Neural progenitor cell (in vitro differentiated cells): Measurements from ENCODE around the gene MAB21L4. TPM values are rescaled to one million over a fixed set of nuclear protein-coding genes. Genes with fewer than 3 reads are reported as not detected.

Experiments used
- DNase-seq: peaks from one replicate; pipeline ENCODE4 v3.0.0-alpha.2; 2016; ENCODE audit warnings: low spot score
- H2AFZ ChIP-seq: fragments of 200-600 bp; sonication (generic); replicated peaks from 2 replicates; pipeline ENCODE4 v1.6.1; 2016; ENCODE audit warnings: antibody characterized with exemption
- H3F3A ChIP-seq: fragments of 200-600 bp; sonication (generic); 2 replicates; pipeline ENCODE4 v1.6.1; 2016; ENCODE audit warnings: antibody characterized with exemption, low read depth
- H3K27ac ChIP-seq: fragments of 200-600 bp; sonication (generic); 2 replicates; pipeline ENCODE4 v1.5.1; 2016; ENCODE audit warnings: mild to moderate bottlenecking
- H3K27me3 ChIP-seq: fragments of 200-600 bp; sonication (generic); 2 replicates; pipeline ENCODE4 v1.6.1; 2016; ENCODE audit warnings: mild to moderate bottlenecking, moderate library complexity
- H3K36me3 ChIP-seq: fragments of 200-600 bp; sonication (generic); 2 replicates; pipeline ENCODE4 v1.5.1; 2016
- H3K4me1 ChIP-seq: fragments of 200-600 bp; sonication (generic); 2 replicates; pipeline ENCODE4 v1.6.1; 2016; ENCODE audit warnings: mixed run types
- H3K4me2 ChIP-seq: fragments of 200-600 bp; sonication (generic); 2 replicates; pipeline ENCODE4 v1.6.1; 2016
- H3K4me3 ChIP-seq: fragments of 200-600 bp; sonication (generic); 2 replicates; pipeline ENCODE4 v1.5.1; 2016
- H3K79me2 ChIP-seq: fragments of 200-600 bp; sonication (generic); 2 replicates; pipeline ENCODE4 v1.6.1; 2016; ENCODE audit warnings: low read depth
- H3K9ac ChIP-seq: fragments of 200-600 bp; sonication (generic); 2 replicates; pipeline ENCODE4 v1.6.1; 2016
- H3K9me3 ChIP-seq: fragments of 200-600 bp; sonication (generic); 2 replicates; pipeline ENCODE4 v1.5.1; 2016; ENCODE audit warnings: low read depth
- H4K20me1 ChIP-seq: fragments of 200-600 bp; sonication (generic); 2 replicates; pipeline ENCODE4 v1.6.1; 2016; ENCODE audit warnings: low read depth
- H3K27ac Mint-ChIP-seq: 3 replicates; pipeline ENCODE4 v1.8.0; 2021; ENCODE audit warnings: mixed read lengths
- H3K27me3 Mint-ChIP-seq: 2 replicates; pipeline ENCODE4 v1.8.0; 2022; ENCODE audit warnings: low read depth, mild to moderate bottlenecking, inconsistent platforms, moderate library complexity, mixed read lengths; ENCODE audit not compliant: insufficient read depth
- H3K36me3 Mint-ChIP-seq: 3 replicates; pipeline ENCODE4 v1.8.0; 2021; ENCODE audit warnings: mixed read lengths
- H3K4me1 Mint-ChIP-seq: 3 replicates; pipeline ENCODE4 v1.8.0; 2021; ENCODE audit warnings: mixed read lengths
- H3K4me3 Mint-ChIP-seq: 3 replicates; pipeline ENCODE4 v1.8.0; 2021; ENCODE audit warnings: mild to moderate bottlenecking, moderate library complexity, mixed read lengths
- H3K9me3 Mint-ChIP-seq: 3 replicates; pipeline ENCODE4 v1.8.0; 2020; ENCODE audit warnings: mixed read lengths
- EZH2 ChIP-seq: fragments of 200-600 bp; sonication (generic); IDR thresholded peaks from 2 replicates; pipeline ENCODE4 v1.6.1; 2017; ENCODE audit warnings: antibody characterized with exemption, mild to moderate bottlenecking, moderate library complexity
- EZH2phosphoT487 ChIP-seq: fragments of 200-600 bp; sonication (generic); IDR thresholded peaks from 2 replicates; pipeline ENCODE4 v1.6.1; 2017; ENCODE audit warnings: antibody characterized with exemption
- total RNA-seq: library from RNA; depleted of rRNA; stranded (reverse); fragments of >200 nt; gene quantifications from 2 replicates; pipeline ENCODE4 v1.2.3, GENCODE V29; 2015; ENCODE audit warnings: low replicate concordance
- TF ChIP-seq, protein P1 (sequence below): fragments of 200-600 bp; sonication (generic); IDR thresholded peaks from 2 replicates; pipeline ENCODE4 v1.5.1; 2017; ENCODE audit warnings: antibody characterized with exemption, mild to moderate bottlenecking

MAB21L4 gene
- total RNA-seq, 1 donor from 2014 or later, result not detected

DNA sequence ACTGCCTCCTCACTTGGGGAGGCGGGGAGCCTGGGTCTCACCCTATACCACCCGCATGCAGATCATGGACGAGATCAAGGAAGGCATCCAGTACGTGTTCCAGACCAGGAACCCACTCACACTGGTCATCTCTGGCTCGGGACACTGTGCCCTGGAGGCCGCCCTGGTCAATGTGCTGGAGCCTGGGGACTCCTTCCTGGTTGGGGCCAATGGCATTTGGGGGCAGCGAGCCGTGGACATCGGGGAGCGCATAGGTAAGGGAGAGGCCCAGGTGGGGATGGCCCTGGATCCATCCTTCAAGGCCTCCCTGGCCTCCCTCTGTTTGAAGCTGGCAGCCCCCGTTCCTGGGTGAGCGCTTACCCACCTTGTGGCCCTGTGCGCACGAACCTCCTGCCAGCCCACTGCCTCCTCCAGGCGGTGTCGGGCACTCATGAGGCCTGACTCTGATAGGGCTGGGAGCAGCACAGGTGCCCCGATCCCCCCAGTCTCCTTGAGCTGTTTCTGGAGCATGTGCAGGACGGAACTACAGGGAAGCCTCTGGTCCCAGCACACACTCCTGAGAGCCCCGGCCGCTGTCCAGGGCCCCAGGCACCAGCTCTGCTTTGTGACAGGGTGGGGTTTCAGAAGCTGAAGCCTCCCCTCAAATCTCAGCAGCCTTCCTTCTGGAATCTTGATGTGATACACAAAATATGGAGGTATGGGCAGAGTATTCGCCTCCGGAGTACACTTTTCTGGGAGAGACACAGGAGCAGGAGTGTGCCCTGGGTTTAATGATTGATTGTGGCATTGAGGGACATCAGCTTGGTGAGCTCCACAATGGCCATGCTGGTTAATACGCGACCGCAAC lies 26.6 kb downstream of the MAB21L4 start:
- Mint-ChIP-seq H3K27me3 (peaks cover 3% of the 10 kb centered on the region), H3K4me3 (no peak overlapping the region), H3K9me3 (no peaks in the 10 kb centered on the region), H3K36me3 (no peaks in the 10 kb centered on the region), H3K4me1 (peaks cover 10% of the 10 kb centered on the region), H3K27ac (no peak overlapping the region)
- Histone ChIP-seq H3K9me3 (no peaks in the 10 kb centered on the region), H3K36me3 (no peaks in the 10 kb centered on the region), H3K79me2 (no peaks in the 10 kb centered on the region), H3K4me1 (no peaks in the 10 kb centered on the region), H3K27me3 (no peaks in the 10 kb centered on the region), H3F3A (no peaks in the 10 kb centered on the region), H3K4me2 (no peak overlapping the region), H2AFZ (no peak overlapping the region), H3K27ac (no peak overlapping the region), H3K4me3 (no peak overlapping the region), H4K20me1 (no peaks in the 10 kb centered on the region), H3K9ac (no peak overlapping the region)
- TF ChIP-seq EZH2phosphoT487, result no peak
- TF ChIP-seq EZH2, result no peak
- TF ChIP-seq, protein P1, sequence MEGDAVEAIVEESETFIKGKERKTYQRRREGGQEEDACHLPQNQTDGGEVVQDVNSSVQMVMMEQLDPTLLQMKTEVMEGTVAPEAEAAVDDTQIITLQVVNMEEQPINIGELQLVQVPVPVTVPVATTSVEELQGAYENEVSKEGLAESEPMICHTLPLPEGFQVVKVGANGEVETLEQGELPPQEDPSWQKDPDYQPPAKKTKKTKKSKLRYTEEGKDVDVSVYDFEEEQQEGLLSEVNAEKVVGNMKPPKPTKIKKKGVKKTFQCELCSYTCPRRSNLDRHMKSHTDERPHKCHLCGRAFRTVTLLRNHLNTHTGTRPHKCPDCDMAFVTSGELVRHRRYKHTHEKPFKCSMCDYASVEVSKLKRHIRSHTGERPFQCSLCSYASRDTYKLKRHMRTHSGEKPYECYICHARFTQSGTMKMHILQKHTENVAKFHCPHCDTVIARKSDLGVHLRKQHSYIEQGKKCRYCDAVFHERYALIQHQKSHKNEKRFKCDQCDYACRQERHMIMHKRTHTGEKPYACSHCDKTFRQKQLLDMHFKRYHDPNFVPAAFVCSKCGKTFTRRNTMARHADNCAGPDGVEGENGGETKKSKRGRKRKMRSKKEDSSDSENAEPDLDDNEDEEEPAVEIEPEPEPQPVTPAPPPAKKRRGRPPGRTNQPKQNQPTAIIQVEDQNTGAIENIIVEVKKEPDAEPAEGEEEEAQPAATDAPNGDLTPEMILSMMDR, result no peak
- no peak for DNase-seq

DNA sequence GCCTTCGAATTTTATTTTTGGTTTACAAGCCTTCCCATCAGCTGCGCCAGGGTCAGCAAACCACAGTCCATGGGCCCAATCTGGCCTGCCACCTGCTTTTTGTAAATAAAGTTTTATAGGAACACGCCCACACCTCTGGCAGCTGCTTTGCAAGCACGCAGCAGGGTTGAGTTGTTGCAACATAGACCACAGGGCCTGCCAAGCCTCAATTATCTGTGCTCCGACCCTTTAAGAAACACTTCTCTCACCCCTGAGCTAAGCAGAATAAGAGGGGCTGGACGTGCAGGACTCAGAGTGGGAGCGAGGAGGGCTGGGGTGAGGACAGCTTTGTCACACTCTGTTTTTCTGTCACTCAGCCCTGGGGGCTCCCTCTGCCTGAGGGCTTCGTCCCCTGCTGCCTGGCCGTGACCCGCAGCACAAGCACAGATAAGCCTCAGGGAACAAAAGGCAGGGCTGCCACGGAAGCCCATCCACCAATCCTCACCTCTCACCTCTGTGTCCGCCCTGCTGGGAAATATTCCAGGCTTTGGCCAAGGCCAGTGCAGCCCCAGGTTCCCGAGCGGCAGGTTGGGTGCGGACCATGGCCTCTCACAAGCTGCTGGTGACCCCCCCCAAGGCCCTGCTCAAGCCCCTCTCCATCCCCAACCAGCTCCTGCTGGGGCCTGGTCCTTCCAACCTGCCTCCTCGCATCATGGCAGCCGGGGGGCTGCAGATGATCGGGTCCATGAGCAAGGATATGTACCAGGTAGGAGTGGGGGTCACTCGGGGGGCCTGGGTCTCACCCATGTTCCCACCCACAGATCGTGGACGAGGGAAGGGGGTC lies 27.5 kb downstream of the MAB21L4 start, which contains the start of gene AGXT:
Gene AGXT (plus strand): TSS at position 539 of the 823 bp plus-strand sequence. CDS start 42 bp downstream, at position 581.
- Mint-ChIP-seq H3K9me3 (no peaks in the 10 kb centered on the region), H3K27ac (peak within 1 kb of the TSS; percentile 42), H3K27me3 (peaks cover 3% of the 10 kb centered on the region), H3K4me1 (peaks cover 10% of the 10 kb centered on the region), H3K36me3 (no peaks in the 10 kb centered on the region), H3K4me3 (no peak within 1 kb of the TSS)
- Histone ChIP-seq H3K79me2 (no peaks in the 10 kb centered on the region), H3K27ac (no peak within 1 kb of the TSS), H3K9me3 (no peaks in the 10 kb centered on the region), H2AFZ (no peak within 1 kb of the TSS), H3K4me2 (no peak within 1 kb of the TSS), H3K36me3 (no peaks in the 10 kb centered on the region), H3K4me1 (no peaks in the 10 kb centered on the region), H3K9ac (no peak within 1 kb of the TSS), H4K20me1 (no peaks in the 10 kb centered on the region), H3K27me3 (no peaks in the 10 kb centered on the region), H3F3A (no peaks in the 10 kb centered on the region), H3K4me3 (no peak within 1 kb of the TSS)
- TF ChIP-seq, protein P1, result no peak
- TF ChIP-seq EZH2phosphoT487, result no peak
- TF ChIP-seq EZH2, result no peak
- no peak for DNase-seq

DNA sequence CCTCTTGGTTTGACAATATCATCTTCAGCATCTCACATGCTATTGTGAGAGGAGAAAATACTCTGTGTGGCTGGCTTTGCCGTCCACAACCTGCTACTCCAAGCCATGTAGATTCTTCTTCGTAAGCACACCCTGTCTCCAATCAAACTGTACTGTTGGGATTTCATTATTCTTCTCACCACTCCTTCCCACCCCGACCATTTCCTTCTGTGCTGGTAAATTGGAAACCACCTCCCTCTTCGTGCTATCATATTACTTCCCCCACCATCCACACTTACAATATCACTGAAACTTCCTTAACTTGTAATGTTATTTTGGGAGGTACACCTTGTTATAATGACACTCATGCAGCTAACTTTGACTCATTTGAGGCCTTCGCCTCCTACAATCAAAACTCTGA lies 30.6 kb downstream of the MAB21L4 start:
- H3K27me3 ChIP-seq, result no peaks in the 10 kb centered on the region
- Mint-ChIP-seq H3K9me3 (no peaks in the 10 kb centered on the region), H3K27ac (no peak overlapping the region), H3K27me3 (peaks cover 3% of the 10 kb centered on the region), H3K4me3 (no peak overlapping the region), H3K4me1 (peaks cover 10% of the 10 kb centered on the region), H3K36me3 (no peaks in the 10 kb centered on the region)
- TF ChIP-seq, protein P1, result no peak
- TF ChIP-seq EZH2, result no peak
- no peak for TF ChIP-seq EZH2phosphoT487
- H3K27ac ChIP-seq, result no peak overlapping the region
- H3K4me2 ChIP-seq, result no peak overlapping the region
- no peak for DNase-seq
- no peak overlapping the region for H3K9ac ChIP-seq
- H3K4me3 ChIP-seq, result no peak overlapping the region
- no peaks in the 10 kb centered on the region for H3K36me3 ChIP-seq
- no peaks in the 10 kb centered on the region for H3K79me2 ChIP-seq
- no peaks in the 10 kb centered on the region for H3F3A ChIP-seq
- no peaks in the 10 kb centered on the region for H4K20me1 ChIP-seq
- no peak overlapping the region for H2AFZ ChIP-seq
- H3K9me3 ChIP-seq, result no peaks in the 10 kb centered on the region
- no peaks in the 10 kb centered on the region for H3K4me1 ChIP-seq
